GM10266 (cell line): ENCODE data around the gene C14orf180.

ENCODE experiments used
- DNase-seq: peaks from one replicate; pipeline ENCODE4 v3.0.0; 2012; ENCODE audit errors: extremely low spot score
- CTCF ChIP-seq: IDR thresholded peaks from 2 replicates; pipeline ENCODE4 v1.5.1; 2012; ENCODE audit warnings: mild to moderate bottlenecking, low read depth; ENCODE audit not compliant: control insufficient read depth, insufficient read depth; ENCODE audit errors: missing control alignments

C14orf180 gene

GRCh38 chr14:104614126-104614812 is 34.7 kb downstream of the C14orf180 start:
- no peak for DNase-seq
- TF ChIP-seq CTCF: no peak

GRCh38 chr14:104624939-104625338 is 45.4 kb downstream of the C14orf180 start:
- DNase-seq: no peak
- no peak for TF ChIP-seq CTCF

- no peak for TF ChIP-seq CTCF
- no peak for DNase-seq
These were observed 53.2 kb downstream of the C14orf180 start for GRCh38 chr14:104632781-104633180.

GRCh38 chr14:104633276-104634137 is 53.9 kb downstream of the C14orf180 start:
- no peak for DNase-seq
- no peak for TF ChIP-seq CTCF

GRCh38 chr14:104634138-104634760 is 54.7 kb downstream of the C14orf180 start:
- DNase-seq: no peak
- TF ChIP-seq CTCF: no peak

GRCh38 chr14:104634886-104635570 is 55.5 kb downstream of the C14orf180 start:
- no peak for TF ChIP-seq CTCF
- no peak for DNase-seq
